HG03469 (cell line): ENCODE data around the gene TMEM154.

Source experiments
- ATAC-seq: cut with Tn5 transposase; IDR thresholded peaks from one replicate; pipeline ENCODE4 v1.9.1; 2021; ENCODE audit warnings: mild to moderate bottlenecking, moderate library complexity, moderate number of reproducible peaks; ENCODE audit not compliant: unreplicated experiment

TMEM154 gene

DNA sequence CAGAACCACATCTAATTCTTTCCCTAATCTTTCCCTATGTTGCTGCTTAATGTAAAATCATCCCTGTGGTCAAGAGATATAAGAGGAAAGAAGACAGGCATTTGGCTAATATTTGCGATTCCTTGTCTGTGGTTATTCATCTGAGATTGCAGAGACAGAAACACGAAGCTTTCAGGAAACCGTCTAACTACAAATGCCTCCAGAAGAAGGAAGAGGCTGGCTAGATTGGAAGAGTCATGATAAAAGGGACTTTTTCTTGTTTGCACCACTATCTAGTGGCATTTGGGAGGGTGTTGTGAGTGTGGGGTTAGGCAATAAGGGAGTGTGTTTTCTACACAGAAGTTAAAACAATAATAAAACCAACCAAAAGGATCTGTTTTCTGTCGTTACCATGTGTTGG, 43.9 kb downstream of the TMEM154 start:
- no peak for ATAC-seq

DNA sequence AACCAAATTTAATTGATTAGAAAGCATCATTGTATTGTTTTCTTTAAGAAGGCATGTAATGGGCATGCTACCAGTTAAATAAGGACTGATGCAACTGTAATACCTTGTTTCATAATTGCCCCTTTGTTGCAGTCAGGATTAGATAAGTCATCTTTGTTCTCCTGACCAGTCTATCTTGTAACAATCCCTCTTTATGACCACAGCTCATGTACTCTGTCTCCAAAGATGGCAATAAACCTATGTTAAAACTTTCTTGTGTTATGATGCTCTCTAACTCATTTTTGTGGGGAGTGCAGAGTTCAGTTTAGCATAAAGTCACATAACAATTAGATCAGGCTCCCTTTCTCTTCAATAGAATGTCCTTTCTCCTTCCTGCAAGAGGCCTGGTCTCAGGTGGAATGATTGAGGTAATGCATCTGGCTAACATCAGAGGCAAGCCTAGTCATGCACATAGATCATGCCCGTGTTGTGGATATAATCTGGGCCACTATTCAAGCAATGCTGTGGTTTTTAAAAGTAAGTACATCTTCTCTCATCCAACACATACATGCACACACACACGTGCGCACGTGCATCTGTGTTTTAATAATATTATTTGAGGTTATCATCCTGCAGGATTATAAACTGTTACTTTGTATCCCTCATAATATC, 45.6 kb downstream of the TMEM154 start:
- ATAC-seq, result no peak

DNA sequence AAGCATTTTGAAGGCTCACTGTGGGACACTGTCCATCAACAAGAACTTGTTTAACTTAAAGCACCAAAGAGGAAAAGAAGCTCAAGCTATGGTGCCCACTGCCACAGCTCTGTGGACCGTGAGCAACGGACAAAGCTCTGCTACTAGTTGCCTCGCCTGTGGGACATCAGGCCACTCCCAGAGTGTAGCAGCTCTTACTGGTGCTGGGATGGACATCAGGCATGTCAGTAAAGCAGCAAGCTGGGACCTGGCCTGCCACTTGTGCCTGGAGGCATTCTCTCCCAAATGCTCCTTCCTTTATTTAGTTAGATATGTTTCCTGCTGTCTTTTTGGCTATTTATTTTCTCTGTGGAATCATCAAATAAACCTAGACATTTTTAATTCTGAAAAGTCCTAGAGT, 46.7 kb downstream of the TMEM154 start:
- ATAC-seq, result no peak

DNA sequence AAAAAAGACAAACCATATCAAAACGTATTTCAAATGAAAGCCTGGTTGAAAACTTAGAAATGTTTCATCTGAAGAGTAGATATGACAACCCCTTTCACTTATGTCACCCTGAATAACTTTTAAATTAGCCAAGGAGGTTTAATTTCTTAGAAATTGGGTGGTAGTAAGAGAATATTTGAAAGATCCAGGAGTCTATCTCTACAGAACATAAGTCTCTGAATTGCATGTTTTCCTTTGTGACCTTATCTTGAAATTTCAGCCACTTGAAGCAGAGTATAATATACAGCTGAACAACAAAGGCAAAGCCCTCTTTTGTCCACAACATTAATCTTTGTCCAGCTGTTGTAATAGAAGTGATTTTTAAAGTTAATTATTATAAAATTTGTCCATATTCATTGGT, 49.5 kb downstream of the TMEM154 start:
- no peak for ATAC-seq

DNA sequence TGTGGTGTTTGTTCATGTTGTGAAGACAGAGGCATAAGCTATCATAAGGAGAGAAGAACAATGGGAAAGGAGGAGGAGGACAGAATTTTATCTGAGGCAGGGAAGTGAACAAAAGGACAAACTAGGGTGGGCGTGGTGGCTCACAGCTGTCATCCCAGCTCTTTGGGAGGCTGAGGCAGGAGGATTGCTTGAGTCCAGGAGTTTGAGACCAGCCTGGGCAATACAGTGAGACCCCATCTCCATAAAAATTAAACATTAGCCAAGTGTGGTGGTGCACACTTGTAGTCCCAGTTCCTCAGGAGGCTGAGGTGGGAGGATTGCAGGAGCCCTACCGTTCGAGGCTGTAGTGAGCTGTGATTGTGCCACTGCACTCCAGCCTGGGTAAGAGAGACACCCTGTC, 49.9 kb downstream of the TMEM154 start:
- no peak for ATAC-seq

DNA sequence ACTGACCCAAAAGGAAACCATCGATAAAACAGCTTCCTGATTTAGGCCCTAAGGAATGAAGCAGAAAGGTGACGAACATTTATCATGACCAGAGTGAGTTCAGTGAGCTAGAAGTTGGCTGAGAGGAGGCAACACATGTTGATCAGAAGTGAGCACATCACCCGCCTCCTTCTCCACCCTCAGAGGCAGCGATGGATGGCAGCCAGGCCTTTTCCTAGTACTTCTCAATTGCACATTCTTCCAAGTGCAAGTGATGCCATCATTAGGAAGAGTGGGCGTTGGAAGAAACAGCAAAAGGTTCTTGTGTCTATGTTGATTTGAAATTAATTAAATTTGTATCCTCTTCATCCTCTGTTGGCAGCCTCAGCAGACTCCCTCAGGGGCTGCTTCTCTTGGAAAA, 51.7 kb downstream of the TMEM154 start:
- no peak for ATAC-seq

DNA sequence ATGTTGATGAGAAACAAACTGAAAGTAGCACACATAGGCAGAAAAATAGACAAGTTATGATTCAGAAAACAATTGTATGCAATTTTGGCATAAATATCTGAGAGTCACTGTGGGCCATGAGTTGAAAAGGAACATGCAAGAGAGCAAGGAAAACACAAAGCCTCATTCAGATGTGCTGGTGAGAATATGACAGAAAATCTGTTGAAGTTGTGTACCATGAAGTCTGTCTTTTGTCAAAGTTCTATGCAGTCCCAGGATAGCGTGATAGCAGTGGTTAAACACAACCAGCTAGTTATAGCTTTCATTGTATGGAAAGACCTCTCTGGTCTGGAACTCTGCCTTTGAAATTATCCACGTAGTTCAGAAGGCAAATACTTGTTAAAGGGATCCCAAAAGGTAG, 53.0 kb downstream of the TMEM154 start:
- ATAC-seq, result no peak

DNA sequence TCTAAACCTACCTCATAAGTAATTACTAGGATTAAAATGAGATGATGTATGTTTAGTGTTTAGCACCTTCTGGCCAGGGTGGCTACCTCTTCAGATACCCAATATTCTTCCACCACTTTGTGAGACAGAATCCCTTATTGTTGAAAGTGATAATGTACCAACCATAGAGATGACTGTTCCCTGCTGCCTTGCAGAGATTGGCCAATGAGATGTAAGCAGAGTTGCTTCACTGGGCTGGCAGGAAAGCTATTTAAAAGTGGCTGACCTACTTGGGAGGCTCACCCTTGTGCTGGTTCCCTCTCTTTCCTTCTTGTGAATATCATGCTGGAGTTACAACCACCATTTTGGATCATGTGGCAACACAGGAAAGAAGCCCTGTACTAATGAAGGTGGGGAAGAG, 58.9 kb downstream of the TMEM154 start:
- no peak for ATAC-seq

DNA sequence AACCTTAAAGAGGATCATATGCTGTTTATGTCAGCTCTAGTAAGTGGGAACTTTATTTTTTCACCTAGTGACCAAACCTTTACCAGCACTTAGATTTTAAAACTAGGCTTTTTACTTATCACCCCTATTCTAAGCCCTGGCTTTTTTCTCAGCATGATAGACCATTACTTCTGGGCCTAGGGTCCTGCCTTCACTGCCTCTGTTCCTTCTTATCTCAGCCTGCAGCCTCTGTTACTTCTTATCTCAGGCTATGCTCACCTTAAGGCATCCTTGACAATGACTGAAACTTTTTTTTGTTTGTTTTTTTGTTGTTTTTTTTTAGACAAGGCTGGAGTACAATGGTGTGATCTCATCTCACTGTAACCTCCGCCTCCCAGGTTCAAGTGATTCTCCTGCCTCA, 59.6 kb downstream of the TMEM154 start:
- no peak for ATAC-seq

DNA sequence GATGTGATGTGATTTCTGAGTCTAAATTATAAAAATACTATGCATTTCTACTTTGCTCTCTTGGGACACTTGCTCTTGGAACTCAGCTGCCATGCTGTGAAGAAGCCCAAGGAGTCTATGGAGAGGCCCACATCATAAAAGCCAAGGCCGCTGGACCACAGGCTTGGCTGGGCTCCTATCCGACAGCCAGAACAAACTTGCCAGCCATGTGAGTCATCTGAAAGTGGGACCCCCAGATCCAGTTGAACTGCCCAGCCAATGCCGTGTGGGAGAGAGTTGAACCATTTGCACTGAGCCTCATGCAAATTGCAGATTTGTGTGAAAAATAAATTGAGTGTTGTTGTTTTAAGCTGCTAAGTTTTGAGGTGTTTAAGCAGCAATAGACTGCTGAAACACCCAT, 60.2 kb downstream of the TMEM154 start:
- ATAC-seq, result no peak

DNA sequence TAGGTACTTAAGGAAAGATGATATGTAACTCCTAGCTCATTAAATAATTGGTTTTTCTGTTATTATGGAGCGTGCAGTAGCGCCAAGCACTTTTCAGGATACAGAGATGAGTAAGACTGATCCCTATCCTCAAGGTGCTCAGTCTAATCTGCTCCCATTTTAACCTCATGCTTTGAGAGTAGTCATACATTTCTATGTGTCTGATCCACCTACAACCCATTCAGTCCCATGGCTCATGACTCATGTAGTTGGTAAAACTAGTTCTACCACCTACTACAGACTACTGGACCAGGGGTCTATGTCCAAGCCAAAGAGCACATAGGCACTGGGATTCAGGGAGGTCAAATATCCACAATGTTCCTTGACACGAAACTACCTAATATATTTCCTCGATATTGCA, 60.8 kb downstream of the TMEM154 start:
- ATAC-seq, result no peak

DNA sequence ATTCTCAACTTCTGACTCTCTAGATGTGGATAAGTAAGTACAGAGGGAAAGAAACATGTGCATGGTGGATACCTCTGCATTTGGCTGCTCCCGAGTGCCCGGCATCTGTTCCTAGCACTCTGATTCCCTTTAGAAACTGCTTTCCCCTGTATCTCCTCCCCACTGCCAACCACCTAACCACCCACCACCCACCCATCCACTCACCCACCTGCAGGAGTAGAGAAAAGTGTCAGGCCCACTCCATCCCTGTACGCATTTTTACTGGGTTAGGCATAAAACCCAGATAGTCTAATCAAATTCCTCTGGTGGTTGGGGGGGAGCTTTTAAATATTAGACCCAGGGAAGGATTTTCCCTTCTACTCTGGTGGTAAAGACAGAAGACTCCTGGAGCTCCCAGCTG, 63.0 kb downstream of the TMEM154 start:
- no peak for ATAC-seq

DNA sequence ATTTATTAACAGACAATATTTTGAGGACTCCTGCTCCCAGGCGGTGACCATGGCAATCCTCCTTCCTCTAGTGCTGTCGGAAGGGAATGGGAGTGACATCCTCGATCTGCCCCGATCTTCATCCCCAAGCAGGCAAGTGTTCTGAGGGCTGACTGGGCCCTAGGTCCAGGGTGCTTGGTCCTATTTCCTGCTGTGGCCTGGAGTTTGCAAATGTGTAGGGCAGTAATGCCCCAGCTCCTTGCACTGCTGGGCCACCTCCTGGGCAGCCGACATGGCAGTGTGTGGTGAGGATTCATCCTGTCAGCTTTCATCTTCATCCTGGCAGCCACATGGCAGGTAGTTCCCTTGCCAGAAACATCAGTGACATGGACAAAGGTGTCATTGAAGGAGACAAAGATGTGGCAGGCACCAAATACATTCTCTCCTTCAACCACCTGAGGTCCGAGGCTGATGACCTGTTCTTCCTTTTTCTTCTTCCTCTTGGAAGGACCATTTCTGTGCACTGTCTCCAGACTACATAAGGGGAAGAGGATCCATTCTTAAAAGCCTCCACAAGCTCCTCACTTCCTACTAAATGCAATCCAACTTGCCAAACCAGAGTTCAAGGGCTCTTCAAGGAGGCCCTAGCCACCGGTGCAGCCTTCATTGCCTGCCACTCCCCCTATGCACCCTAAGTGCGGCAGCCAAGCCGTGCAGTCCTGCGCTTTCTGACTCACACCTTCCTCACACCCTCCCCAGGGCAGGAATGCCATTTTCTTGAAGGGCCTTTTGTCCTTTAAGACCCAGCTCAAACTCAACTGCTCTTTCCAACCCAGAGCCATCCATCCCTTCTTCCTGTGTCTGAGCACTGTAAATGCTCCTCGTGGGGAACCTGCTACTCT, 65.7 kb downstream of the TMEM154 start:
- ATAC-seq, result no peak

DNA sequence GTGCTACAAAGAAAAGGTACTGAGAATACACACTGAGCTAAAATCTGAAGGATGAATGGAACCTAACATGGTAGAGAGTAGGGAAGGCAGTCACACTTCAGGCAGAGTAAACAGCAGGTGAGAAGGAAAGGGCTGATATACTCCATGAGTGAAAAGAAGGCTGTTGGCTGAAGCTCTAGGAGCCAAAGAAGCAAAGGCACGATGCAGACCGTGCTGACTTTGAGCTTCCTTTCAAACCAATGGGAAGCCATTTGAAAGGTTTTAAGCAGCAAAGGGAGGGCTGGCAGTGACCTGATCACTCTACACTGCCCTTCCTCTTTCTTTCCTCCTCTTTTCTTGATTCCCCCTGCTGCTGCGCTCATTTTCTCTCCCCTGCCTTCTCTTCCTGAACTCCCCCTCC, 66.4 kb downstream of the TMEM154 start:
- no peak for ATAC-seq

DNA sequence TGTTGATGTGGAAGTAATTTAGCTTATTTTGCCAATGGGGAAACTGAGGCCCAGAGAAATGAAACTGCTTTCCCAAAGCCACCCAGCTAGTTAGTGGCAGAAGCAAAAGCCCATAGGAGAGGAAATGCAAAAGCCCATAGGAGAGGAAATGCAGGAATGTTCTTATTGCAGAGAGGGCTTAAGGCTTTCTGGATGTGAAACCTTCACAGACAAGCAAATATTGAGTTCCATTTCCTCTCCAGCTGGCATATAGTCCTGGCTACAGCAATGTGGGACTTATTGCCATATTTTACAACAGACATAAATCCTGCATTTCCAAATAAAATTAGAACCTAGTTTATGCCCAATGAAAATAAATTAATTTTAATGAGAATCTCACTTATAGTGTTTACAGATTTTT, 69.7 kb downstream of the TMEM154 start:
- ATAC-seq, result no peak

DNA sequence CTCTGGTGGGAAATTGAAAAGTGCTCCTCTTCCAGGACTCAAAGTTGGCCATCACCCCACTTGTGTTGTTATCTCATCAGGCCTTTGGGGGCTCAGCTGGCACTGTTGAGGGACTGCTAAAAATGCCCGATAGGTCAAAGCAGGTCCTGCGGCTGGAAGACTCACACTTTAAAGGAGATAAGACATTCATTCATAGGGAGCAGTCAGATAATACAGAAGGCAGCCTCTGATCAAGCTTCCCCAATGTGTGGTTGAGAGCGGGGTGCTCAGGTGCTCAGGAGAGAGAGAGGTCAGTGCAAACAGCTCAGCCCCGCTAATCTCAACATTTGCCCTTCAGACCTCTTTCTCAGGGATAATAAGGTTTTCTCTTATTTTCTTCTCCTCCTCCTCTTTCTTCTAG, 70.3 kb downstream of the TMEM154 start:
- no peak for ATAC-seq

DNA sequence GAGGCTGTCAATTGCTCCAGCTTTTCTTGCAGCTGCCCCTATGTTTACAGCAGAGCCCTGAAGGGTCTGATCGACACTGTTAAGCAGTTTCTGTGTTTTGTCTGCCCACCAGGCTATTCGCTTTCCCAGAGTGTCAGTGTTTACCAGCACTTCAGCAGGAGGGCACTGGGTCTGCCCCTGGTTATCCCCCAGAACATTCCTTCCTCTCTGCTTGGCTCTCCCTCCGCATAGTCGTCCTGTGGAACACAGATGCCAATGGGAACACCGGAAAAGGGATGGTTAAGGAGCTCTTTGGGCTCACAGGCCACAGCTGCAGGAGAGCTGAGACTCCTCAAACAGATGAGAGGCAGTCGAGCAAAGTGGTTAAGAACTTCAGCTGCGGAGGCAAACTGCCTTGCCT, 72.6 kb downstream of the TMEM154 start:
- ATAC-seq, result no peak

DNA sequence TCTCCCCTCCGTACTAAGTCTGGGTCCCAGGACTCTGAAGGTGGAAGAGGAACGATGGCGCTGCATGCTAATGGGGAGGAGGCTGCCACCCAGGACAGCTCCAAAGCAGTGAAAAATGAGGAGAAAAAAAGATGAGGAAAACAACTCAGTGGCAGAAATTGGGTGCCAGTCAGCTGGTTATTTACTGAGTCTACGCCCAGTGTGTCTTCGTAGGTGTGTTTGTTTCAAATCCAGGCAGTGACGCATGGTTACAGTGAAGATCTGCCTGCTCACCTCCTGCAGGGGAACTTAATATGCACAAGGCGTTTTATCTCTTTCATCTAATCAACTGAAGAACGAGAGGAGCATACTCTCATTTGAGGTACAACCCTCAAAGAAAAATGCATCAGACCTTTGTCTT, 73.0 kb downstream of the TMEM154 start:
- ATAC-seq, result no peak

DNA sequence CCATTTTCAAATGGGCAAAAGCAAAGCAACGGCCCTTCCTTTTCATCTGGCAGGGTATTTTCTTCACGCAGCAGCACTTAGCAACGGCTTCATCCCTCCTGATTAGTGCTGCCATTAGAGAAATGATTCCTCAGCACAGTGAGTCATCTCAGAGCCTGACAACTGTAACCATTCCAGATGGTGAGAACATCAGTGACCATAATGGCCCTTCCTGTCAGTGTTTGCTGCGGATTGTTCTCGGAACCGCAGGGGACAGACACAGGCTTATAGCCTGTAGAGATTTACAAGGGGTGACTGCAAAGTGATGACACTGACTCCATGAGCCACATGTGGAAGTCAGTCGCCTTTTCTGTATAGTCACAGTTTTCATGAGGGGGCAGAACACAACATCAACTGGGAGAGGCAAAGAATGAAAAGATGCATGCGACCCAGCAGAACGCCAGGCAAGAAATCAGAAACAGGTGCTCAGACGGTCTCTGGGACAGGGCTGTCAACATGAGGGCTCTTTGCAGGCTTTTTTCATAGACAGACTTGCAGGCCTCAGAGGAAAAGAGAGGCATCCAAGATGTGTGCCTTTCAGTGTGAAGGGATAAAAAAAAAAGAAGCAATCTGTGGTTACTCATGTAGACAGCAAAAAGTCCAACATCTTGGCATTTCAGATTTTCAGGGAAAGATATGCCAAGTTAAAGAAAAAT, 74.0 kb downstream of the TMEM154 start:
- ATAC-seq, result no peak

DNA sequence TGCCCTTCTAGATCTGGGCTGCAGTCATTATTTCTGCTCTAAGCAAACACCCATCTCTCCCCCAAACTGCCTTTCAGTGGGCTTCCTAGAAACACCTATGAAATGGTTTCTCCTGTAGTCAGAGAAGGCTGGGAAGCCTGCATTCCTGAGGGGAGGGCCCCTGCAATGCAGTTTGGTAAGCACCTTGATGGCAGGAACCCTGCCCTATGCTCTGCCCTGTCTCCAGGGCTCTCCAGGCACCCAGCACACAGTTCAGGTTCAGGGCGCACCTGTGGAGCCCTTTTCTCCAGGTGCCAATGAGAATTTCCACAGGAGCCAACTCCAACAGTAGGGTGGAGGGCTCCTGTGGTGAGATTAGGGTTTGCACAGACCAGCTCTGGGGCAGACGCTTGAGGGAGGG, 74.8 kb downstream of the TMEM154 start:
- no peak for ATAC-seq

DNA sequence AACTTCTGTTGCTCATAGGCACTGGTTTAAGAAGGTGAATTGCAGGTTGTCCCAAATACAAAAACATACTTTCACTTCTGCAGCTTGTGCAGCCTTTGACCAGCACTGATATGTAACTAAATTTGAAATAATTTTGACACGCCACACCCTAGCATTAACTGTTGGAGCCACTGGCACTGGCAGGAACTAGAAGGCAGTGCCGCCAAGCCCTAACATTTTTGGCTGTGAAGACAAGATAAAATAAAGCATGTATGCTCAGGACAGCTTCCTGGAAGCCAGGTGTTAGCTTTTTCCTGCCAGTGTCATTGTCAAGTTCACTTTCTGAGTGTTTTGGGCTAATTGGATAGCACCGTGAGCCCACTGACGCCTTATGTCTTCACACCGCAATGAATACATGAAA, 78.6 kb downstream of the TMEM154 start:
- no peak for ATAC-seq

DNA sequence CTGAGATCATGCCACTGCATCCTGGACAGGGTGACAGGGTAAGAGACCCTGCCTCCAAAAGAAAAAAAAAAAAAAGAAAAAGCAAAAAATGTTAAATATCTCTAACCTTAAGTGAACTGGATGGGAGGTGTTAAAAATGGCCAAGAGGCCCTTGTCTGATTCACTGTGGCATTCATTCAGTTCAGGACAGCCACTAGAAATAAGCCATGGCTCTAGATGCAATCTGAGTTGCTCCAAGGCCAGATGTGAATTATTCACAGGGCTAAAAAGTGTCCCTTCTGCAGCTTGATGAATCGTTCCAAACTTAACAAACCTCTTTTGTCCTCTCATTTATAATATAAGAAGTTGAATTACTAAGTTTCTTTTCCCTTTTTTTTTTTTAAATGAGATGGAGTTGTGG, 80.2 kb downstream of the TMEM154 start:
- no peak for ATAC-seq
